ENCODE results near the gene PCNX3.

Gene PCNX3

DNA sequence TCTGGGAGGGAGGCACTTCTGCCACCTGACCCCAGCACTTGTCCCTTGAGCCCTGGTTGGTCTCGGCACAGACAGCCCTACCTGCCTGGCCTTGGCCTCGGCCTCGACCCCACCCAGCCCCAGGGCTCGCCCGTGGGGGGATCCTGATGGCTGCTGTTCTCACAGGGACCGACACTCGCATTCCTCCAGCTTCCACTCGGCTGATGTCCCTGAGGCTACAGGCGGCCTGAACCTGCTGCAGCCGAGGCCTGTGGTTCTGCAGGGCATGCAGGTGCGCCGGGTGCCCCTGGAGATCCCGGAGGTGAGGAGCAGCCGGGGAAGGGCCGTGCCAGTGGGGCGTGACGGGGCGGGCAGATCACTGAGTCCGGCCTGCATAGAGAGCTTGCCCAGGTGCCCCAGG lies 5.1 kb downstream of the PCNX3 start:
- H3K36me3 ChIP-seq (ENCODE audit: insufficient read depth, low read length) = peaks cover 43% of the 10 kb centered on the region; the same call in 1 of the 2 replicates
- no peak overlapping the region for H3K4me2 ChIP-seq (ENCODE audit: low read depth, low read length, poor library complexity, severe bottlenecking)
- no peaks in the 10 kb centered on the region for H3K9me3 ChIP-seq (ENCODE audit: insufficient read depth, low read depth, low read length)
- no peak overlapping the region for H2AFZ ChIP-seq (ENCODE audit: low read length)
- no peaks in the 10 kb centered on the region for H3F3A ChIP-seq (ENCODE audit: low read depth)
- H3K27me3 ChIP-seq (ENCODE audit: insufficient read depth, low read length, poor library complexity, severe bottlenecking) = no peaks in the 10 kb centered on the region
- no peak overlapping the region for H3K4me3 ChIP-seq (ENCODE audit: low read length, poor library complexity, severe bottlenecking)
- H3K79me2 ChIP-seq (ENCODE audit: insufficient read depth, low read length) = peaks cover 52% of the 10 kb centered on the region
- H4K20me1 ChIP-seq (ENCODE audit: insufficient read depth, low read length, poor library complexity, severe bottlenecking) = peaks cover 33% of the 10 kb centered on the region
- H3K4me1 ChIP-seq (ENCODE audit: insufficient read depth, low read length, poor library complexity, severe bottlenecking) = peaks cover 10% of the 10 kb centered on the region
- no peaks in the 10 kb centered on the region for H3K9me2 ChIP-seq (replicated peaks; ENCODE audit: low read depth, low read length)
- no peak for TF ChIP-seq EZH2phosphoT487 (IDR thresholded peaks at IDR 0.05; ENCODE audit: borderline replicate concordance)
- H3K9ac ChIP-seq (ENCODE audit: low read depth, low read length, poor library complexity, severe bottlenecking) = no peak overlapping the region

DNA sequence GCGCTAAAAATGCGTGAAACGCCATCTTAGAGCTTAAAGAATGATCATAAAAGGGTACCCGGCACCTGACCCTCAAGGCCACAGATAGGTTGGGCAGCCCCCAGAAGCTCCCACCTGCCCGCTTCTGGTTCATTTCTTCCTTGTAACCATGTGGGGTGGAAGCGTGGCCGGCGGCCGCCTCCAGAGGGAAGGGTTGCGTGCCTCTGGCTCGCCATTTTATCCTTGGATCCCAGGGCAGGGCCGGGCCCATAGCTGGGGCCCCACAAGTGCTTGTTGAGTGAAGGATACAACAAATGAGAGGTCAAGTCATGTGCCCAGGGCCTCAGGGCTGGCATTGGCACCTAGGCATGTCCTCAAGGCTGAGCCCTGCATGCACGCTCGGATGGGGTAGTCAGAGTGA lies 5.9 kb downstream of the PCNX3 start:
- H3K36me3 ChIP-seq (ENCODE audit: insufficient read depth, low read length) = peaks cover 47% of the 10 kb centered on the region; the same call in 1 of the 2 replicates
- H3K79me2 ChIP-seq (ENCODE audit: insufficient read depth, low read length) = peaks cover 44% of the 10 kb centered on the region
- peaks cover 10% of the 10 kb centered on the region for H3K4me1 ChIP-seq (ENCODE audit: insufficient read depth, low read length, poor library complexity, severe bottlenecking)
- peaks cover 26% of the 10 kb centered on the region for H4K20me1 ChIP-seq (ENCODE audit: insufficient read depth, low read length, poor library complexity, severe bottlenecking)
- no peaks in the 10 kb centered on the region for H3K9me3 ChIP-seq (ENCODE audit: insufficient read depth, low read depth, low read length)
- H3K9me2 ChIP-seq (replicated peaks; ENCODE audit: low read depth, low read length) = no peaks in the 10 kb centered on the region
- no peaks in the 10 kb centered on the region for H3F3A ChIP-seq (ENCODE audit: low read depth)
- H3K4me2 ChIP-seq (ENCODE audit: low read depth, low read length, poor library complexity, severe bottlenecking) = no peak overlapping the region
- no peak for TF ChIP-seq EZH2phosphoT487 (IDR thresholded peaks at IDR 0.05; ENCODE audit: borderline replicate concordance)
- TF ChIP-seq, protein P1, sequence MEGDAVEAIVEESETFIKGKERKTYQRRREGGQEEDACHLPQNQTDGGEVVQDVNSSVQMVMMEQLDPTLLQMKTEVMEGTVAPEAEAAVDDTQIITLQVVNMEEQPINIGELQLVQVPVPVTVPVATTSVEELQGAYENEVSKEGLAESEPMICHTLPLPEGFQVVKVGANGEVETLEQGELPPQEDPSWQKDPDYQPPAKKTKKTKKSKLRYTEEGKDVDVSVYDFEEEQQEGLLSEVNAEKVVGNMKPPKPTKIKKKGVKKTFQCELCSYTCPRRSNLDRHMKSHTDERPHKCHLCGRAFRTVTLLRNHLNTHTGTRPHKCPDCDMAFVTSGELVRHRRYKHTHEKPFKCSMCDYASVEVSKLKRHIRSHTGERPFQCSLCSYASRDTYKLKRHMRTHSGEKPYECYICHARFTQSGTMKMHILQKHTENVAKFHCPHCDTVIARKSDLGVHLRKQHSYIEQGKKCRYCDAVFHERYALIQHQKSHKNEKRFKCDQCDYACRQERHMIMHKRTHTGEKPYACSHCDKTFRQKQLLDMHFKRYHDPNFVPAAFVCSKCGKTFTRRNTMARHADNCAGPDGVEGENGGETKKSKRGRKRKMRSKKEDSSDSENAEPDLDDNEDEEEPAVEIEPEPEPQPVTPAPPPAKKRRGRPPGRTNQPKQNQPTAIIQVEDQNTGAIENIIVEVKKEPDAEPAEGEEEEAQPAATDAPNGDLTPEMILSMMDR (conservative IDR thresholded peaks at IDR 0.05; ENCODE audit: low read length) = no peak
- no peak overlapping the region for H2AFZ ChIP-seq (ENCODE audit: low read length)
- H3K27me3 ChIP-seq (ENCODE audit: insufficient read depth, low read length, poor library complexity, severe bottlenecking) = no peaks in the 10 kb centered on the region
- no peak overlapping the region for H3K4me3 ChIP-seq (ENCODE audit: low read length, poor library complexity, severe bottlenecking)
- H3K9ac ChIP-seq (ENCODE audit: low read depth, low read length, poor library complexity, severe bottlenecking) = no peak overlapping the region

DNA sequence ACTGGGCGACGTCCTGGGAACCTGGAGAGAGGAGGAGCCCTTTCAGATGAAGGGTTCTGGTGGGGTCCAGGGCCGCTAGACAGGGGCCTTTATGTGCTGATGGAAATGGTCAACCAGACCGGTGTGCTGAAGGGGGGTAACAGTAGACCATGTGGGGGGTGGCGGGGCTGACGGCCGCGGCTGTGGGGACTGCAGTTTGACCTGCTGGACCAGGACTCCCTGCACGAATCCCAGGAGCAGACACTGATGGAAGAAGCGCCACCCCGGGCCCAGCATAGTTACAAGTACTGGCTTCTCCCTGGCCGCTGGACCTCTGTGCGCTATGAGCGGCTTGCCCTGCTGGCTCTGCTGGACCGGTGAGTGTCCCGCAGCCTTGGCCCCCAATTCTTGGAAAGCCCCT lies 6.4 kb downstream of the PCNX3 start:
- no peak overlapping the region for H3K4me3 ChIP-seq (ENCODE audit: low read length, poor library complexity, severe bottlenecking)
- H3K4me2 ChIP-seq (ENCODE audit: low read depth, low read length, poor library complexity, severe bottlenecking) = no peak overlapping the region
- H3K4me1 ChIP-seq (ENCODE audit: insufficient read depth, low read length, poor library complexity, severe bottlenecking) = peaks cover 4% of the 10 kb centered on the region
- peaks cover 20% of the 10 kb centered on the region for H4K20me1 ChIP-seq (ENCODE audit: insufficient read depth, low read length, poor library complexity, severe bottlenecking)
- H3K9me2 ChIP-seq (replicated peaks; ENCODE audit: low read depth, low read length) = no peaks in the 10 kb centered on the region
- H3K9me3 ChIP-seq (ENCODE audit: insufficient read depth, low read depth, low read length) = no peaks in the 10 kb centered on the region
- H3K79me2 ChIP-seq (ENCODE audit: insufficient read depth, low read length) = peaks cover 39% of the 10 kb centered on the region
- TF ChIP-seq, protein P1 (conservative IDR thresholded peaks at IDR 0.05; ENCODE audit: low read length) = no peak
- no peak for TF ChIP-seq EZH2phosphoT487 (IDR thresholded peaks at IDR 0.05; ENCODE audit: borderline replicate concordance)
- H2AFZ ChIP-seq (ENCODE audit: low read length) = no peak overlapping the region
- no peaks in the 10 kb centered on the region for H3K27me3 ChIP-seq (ENCODE audit: insufficient read depth, low read length, poor library complexity, severe bottlenecking)
- H3K9ac ChIP-seq (ENCODE audit: low read depth, low read length, poor library complexity, severe bottlenecking) = no peak overlapping the region
- peaks cover 53% of the 10 kb centered on the region; the same call in 1 of the 2 replicates for H3K36me3 ChIP-seq (ENCODE audit: insufficient read depth, low read length)
- no peaks in the 10 kb centered on the region for H3F3A ChIP-seq (ENCODE audit: low read depth)

DNA sequence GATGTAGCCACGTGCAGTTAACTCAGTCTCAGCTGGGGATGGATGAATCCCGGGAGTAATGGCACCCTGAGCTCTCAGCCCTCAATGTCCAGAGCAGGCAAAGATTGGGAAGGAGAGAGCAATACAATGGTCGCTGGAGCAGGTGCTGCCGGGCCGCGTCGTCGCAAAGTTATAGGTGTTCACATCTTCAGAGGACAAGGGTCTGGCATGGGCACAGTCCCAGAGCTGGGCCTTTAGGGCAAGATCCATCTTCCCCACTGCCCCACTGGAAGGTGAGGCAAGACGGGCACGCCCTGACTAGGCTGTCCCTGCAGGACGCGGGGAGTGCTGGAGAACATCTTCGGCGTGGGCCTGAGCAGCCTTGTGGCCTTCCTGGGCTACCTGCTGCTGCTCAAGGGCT lies 7.6 kb downstream of the PCNX3 start:
- no peaks in the 10 kb centered on the region for H3K27me3 ChIP-seq (ENCODE audit: insufficient read depth, low read length, poor library complexity, severe bottlenecking)
- H3K36me3 ChIP-seq (ENCODE audit: insufficient read depth, low read length) = peaks cover 59% of the 10 kb centered on the region; the same call in 1 of the 2 replicates
- H3F3A ChIP-seq (ENCODE audit: low read depth) = no peaks in the 10 kb centered on the region
- H4K20me1 ChIP-seq (ENCODE audit: insufficient read depth, low read length, poor library complexity, severe bottlenecking) = peaks cover 9% of the 10 kb centered on the region
- no peaks in the 10 kb centered on the region for H3K9me3 ChIP-seq (ENCODE audit: insufficient read depth, low read depth, low read length)
- no peaks in the 10 kb centered on the region for H3K4me1 ChIP-seq (ENCODE audit: insufficient read depth, low read length, poor library complexity, severe bottlenecking)
- no peaks in the 10 kb centered on the region for H3K9me2 ChIP-seq (replicated peaks; ENCODE audit: low read depth, low read length)
- H3K9ac ChIP-seq (ENCODE audit: low read depth, low read length, poor library complexity, severe bottlenecking) = no peak overlapping the region
- no peak overlapping the region for H3K4me3 ChIP-seq (ENCODE audit: low read length, poor library complexity, severe bottlenecking)
- H3K79me2 ChIP-seq (ENCODE audit: insufficient read depth, low read length) = peaks cover 27% of the 10 kb centered on the region; the same call in 1 of the 2 replicates
- H3K4me2 ChIP-seq (ENCODE audit: low read depth, low read length, poor library complexity, severe bottlenecking) = no peak overlapping the region
- TF ChIP-seq, protein P1 (conservative IDR thresholded peaks at IDR 0.05; ENCODE audit: low read length) = no peak
- no peak for TF ChIP-seq EZH2phosphoT487 (IDR thresholded peaks at IDR 0.05; ENCODE audit: borderline replicate concordance)
- no peak overlapping the region for H2AFZ ChIP-seq (ENCODE audit: low read length)
